ENCODE data around the gene CASKIN2.
A peak's percentile ranks its signal among the peaks of the same experiment; 100 is the strongest.
"Not testable (repeated sequence)": the region's sequence is repeated elsewhere in the genome, so short reads cannot be mapped to it uniquely, and the experiment has no call there.

The CASKIN2 gene

DNA sequence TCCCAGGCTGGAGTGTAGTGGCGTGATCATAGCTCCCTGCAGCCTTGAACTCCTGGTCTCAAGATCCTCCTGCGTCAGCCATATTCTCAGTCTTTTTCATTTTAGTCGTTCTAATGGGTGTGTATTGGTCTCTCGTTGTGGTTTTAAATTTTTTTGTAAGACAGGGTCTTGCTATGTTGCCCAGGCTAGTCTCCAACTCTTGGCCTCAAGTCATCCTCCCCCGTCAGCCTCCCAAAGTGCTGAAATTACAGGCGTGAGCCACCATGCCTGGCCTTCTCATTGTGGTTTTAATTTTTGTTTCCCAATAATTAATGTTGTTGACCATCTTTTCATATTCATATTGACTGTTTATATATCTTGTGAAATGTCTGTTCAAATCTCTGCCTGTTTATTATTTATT lies 50.3 kb downstream of the CASKIN2 start:
- no peak for DNase-seq (ENCODE audit: low read depth)

DNA sequence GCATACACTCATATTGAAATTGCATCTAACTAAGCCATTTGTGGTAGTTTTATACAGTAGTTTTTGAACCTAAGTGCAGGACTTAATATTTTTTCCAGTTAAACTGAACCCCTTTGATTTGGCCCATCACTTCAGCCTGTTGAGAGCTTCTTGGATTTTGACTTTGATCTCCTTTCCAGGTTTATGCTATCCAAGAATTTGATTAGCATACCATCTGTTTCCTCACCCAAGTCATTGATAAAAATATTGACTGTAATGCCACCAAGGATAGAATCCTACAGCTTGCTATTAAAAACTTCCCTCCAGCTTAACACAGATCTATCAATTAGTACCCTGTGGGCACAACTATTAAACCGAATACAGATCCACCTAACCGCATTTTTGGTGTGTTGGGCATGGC lies 51.7 kb downstream of the CASKIN2 start:
- no peak for DNase-seq (ENCODE audit: low read depth)

DNA sequence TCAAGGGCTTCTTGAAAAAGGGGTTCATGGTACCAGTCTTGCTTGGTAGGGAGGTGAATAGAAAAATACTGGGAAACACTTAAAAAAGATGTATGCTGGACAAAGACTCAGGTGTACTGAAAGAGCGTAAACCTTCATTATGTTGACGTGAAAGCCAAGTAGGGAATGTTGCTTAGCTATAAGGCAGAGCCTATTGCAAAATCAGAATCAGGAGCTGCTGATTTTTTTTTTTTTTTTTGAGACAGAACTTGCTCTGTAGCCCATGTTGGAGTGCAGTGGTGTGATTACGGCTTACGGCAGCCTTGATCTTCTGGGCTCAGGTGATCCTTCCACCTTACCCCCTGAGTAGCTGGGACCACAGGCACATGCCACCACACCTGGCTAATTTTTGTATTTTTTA lies 55.0 kb downstream of the CASKIN2 start:
- no peak for DNase-seq (ENCODE audit: low read depth)

DNA sequence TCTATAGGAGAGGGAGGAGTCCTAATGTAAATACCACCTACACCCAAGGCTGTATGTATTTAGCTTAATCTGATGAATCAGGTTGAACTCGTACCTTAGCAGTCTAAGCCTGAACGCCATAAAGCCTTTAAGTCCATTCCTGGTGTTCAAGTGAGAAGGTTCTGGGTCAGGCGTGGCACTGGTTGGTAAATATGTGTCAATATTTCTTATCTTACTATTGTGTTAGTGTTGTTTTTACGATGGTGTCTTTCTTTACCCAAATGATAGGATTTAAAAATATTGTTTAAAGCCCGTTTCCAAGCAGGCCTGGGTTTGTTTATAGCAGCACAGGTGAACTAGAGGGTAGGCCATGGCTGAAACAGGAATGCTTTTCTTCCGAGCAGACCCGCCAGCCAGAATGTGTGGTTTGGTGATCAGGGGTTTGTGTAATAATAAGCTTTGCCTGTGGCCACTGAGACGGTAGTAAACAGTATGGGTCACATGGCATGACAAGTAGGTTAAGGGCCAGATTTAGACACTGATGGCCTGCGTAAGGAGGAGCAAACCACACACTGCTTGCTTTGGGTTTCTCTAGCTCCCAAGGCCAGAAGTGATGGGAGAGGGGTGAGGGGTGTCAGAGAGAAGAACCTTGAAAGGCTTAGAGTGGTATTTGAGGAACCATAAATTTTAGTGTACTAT lies 55.6 kb downstream of the CASKIN2 start:
- no peak for DNase-seq (ENCODE audit: low read depth)

DNA sequence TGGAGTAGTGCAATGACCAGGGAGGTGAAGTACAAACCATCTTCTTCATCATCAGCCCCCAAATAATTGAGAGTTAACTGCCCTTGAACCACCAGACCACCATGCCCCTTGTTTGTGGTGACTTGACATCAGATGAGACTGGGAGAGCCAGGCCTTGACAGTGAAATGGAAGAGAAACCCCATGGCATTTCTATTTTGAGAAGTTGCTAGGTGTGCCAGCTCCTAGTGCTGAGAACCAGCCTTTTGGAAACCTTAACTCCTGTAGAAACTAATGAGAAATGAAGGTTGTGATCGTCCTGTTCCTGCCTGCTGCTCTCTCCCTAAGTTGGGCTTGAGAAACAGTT lies 56.1 kb downstream of the CASKIN2 start:
- no peak for DNase-seq (ENCODE audit: low read depth)

DNA sequence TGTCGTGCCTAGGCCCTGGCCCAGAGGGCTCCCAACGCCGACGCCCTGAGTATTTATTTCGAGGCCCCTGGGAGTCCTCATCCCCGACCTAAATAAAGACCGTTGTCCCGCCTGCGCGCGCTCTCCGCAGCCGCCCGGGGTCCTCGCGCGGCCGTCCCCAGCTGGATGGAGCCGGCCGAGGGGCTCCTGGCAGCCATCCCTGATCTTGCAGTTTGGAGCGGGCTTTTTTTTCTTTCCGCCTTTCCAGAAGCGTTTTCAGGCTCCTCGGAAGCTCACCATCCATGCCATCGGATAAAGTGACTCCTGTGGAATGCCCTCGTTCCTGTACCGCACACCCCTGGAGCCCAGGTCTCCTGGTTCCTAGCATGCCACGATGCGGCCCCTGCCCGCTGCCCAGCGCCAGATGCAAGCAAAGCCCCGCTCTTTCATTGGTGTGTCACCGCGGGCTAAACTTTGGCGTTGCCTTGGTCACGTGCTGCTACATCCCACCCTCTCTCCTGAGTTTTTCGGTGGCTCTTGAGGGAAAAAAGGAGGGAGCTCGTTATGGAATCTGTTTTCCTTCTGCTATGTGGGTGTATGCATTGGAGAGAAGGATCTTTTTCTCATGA lies 58.2 kb downstream of the CASKIN2 start:
- no peak for DNase-seq (ENCODE audit: low read depth)

DNA sequence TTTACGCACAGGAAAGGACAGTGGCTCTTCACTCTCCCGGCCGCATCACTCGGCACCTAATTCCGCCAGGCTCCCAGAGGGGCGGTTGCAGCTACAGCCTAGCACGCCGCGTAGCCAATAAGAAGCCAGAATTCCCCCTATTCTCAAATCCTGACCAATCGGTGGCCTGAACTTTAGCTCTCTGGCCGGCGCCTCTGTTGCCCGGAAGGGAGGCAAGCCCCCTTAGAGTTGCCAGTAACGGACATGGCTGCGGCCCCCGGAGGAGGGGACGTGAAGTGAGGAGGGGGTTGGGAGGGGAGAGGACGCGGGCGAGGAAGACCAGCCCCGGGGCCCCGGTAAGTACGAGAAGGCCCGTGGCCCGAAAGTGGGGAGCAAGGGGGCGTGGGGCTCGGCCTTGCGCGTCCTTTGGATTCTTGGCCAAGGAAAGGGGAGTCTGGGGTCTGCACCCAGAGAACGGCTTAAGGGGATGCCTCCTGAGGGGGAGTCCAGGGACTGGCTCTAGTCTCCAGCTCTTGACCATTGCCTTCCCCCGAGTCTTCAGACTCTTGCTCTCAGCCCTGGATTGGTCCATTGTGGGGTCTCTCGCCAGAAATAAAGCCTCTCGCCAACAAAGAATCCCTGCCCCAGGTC lies 58.8 kb downstream of the CASKIN2 start, which contains the start of gene TMEM94:
TSS of gene TMEM94 (plus strand) at position 219 of the 630 bp plus-strand sequence. CDS start 15,271 bp downstream, outside the sequence.
- peak; percentile 89 for DNase-seq (ENCODE audit: low read depth)

DNA sequence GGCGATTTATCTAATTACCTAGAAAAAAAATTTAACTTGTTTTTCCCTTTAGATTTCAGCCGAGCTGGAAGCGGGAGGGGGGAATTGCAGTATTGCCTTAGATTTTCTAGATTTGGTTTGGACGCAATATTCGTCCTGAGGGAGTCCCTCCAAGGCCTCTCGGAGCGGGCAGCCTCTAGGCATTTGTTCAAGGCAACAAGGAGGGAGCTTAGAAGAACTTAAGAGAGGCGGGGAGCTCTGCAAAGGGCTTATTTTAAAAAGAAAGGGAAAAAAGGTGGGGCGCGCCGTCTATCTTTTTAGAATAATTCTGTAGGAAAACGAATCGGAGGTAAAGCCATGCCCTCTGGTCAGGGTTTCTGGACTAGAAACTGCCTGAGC lies 59.3 kb downstream of the CASKIN2 start:
- DNase-seq (ENCODE audit: low read depth), result peak; percentile 23

DNA sequence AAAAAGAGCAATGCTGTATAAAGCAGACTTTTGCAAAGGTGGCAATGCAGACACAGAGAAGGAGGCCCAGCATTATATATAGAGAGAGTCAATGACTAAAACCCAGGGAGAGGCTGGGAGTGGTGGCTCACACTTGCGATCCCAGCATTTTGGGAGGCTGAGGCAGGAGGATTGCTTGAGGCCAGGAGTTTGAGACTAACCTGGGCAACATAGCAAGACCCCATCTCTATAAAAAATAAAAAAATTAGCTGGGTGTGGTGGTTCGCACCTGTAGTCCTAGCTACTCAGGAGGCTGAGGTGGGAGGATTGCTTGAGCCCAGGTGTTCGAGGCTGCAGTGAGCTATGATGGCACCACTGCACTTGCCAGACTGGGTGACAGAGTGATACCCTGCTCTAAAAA lies 60.7 kb downstream of the CASKIN2 start:
- not testable (repeated sequence) for DNase-seq (ENCODE audit: low read depth)

DNA sequence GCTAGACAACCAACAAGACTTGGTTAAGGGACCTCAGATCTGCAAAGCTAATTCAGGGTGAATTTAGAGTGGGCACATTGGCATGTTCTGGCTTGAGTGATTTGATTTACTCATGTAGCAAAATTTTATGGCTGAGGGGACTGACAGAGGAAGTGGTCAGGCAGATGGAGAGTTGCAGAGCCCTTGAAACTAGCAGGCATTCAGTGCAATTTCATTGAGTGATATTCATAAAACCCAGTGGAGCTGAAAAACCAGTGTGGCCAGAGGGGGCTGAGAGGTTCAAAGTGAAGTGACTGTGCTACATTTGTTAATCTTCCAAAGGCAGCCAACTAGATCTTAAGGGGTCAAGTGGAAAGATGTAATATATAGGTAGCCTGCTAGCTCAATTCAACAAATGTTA lies 61.1 kb downstream of the CASKIN2 start:
- no peak for DNase-seq (ENCODE audit: low read depth)

DNA sequence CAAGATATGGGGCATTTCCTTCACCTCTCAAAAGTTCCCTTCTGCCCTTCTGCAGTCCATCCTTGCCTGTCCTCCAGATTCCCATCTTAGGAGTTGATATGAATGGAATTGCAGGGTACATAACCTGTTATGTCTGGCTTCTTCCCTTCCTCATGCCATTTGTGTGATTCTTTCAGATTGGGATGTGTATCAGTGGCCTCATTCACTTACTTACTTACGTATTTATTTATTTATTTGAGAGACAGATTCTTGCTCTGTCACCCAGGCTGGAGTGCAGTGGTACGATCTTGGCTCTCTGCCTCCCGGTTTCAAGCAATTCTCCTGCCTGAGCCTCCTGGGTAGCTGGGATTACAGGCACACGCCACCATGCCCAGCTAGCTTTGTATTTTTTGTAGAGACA lies 65.1 kb downstream of the CASKIN2 start:
- DNase-seq (ENCODE audit: low read depth), result no peak

All from GM04503 (cell line).